GM12878 (cell line): ENCODE results near the gene PDCD7. TPM values are rescaled to one million over a fixed set of nuclear protein-coding genes. Genes with fewer than 3 reads are reported as not detected.

Experiments
- ATAC-seq: fragments of 200-7000 bp; cut with Tn5 transposase; 3 replicates; pipeline ENCODE4 v1.9.1; 2020; ENCODE audit warnings: mild to moderate bottlenecking, moderate library complexity
- BruUV-seq: library from RNA; stranded (reverse); fragments of 400-500 nt; replicated peaks from 2 replicates; lab custom pipeline; 2021; lab: Mats Ljungman, UMichigan
- CTCF ChIA-PET: fragments of 300-600 bp; sonication (Branson Sonifier 250); formaldehyde crosslinking; extraction: SDS; loops from one replicate; lab custom pipeline; 2021; ENCODE audit warnings: inconsistent platforms; lab: Yijun Ruan, JAX
- POLR2A ChIA-PET: fragments of 350-600 bp; formaldehyde crosslinking; extraction: SDS; loops from one replicate; lab custom pipeline; 2021; ENCODE audit warnings: inconsistent platforms; lab: Charles Lee
- RAD21 ChIA-PET: fragments of 300-600 bp; sonication (Branson Sonifier 250); formaldehyde crosslinking; loops from one replicate; lab custom pipeline; 2023; ENCODE audit warnings: antibody characterized with exemption; ENCODE audit not compliant: unreplicated experiment; lab: Charles Lee
- SMC1A ChIA-PET: fragments of 300-600 bp; sonication (Branson Sonifier 250); formaldehyde crosslinking; loops from one replicate; lab custom pipeline; 2023; ENCODE audit not compliant: unreplicated experiment, uncharacterized antibody; lab: Charles Lee
- DNase-seq: peaks from one replicate; pipeline ENCODE4 v3.0.0-alpha.2; 2011; ENCODE audit warnings: low read depth, low spot score
- FAIRE-seq: peaks from 3 replicates; lab custom pipeline; 2011; peaks lifted over from hg19 to GRCh38; lab: Jason Lieb, UNC
- H2AFZ ChIP-seq: 2 replicates; pipeline ENCODE4 v1.6.0; 2011; ENCODE audit warnings: low read depth, low read length, control low read depth; ENCODE audit not compliant: control insufficient read depth
- H3K27ac ChIP-seq: 2 replicates; pipeline ENCODE4 v1.5.1; 2011; ENCODE audit warnings: control low read depth; ENCODE audit not compliant: control insufficient read depth, insufficient read depth
- H3K27me3 ChIP-seq, 2 experiments: replicated peaks in 1 of 2; 2 replicates each; pipeline versions ENCODE4 v1.6.0 to v1.6.1; 2011; ENCODE audit warnings: low read length in 1 of 2; ENCODE audit not compliant: control insufficient read depth in 2 of 2, insufficient read depth in 2 of 2
- H3K36me3 ChIP-seq, 2 experiments: 2 replicates each; pipeline ENCODE4 v1.5.1; 2011; ENCODE audit warnings: low read length in 1 of 2; ENCODE audit not compliant: control insufficient read depth in 2 of 2, insufficient read depth in 2 of 2
- H3K4me1 ChIP-seq: 2 replicates; pipeline ENCODE4 v1.6.1; 2011; ENCODE audit warnings: mild to moderate bottlenecking, low read length, moderate library complexity, mixed read lengths; ENCODE audit not compliant: control insufficient read depth, insufficient read depth
- H3K4me2 ChIP-seq: 2 replicates; pipeline ENCODE4 v1.6.0; 2011; ENCODE audit warnings: control low read depth; ENCODE audit not compliant: control insufficient read depth, insufficient read depth
- H3K4me3 ChIP-seq: fragments of 200-600 bp; sonication (generic); 2 replicates; pipeline ENCODE4 v1.5.1; 2016
- H3K79me2 ChIP-seq: 2 replicates; pipeline ENCODE4 v1.6.0; 2011; ENCODE audit warnings: low read length; ENCODE audit not compliant: control insufficient read depth, insufficient read depth
- H3K9ac ChIP-seq: 2 replicates; pipeline ENCODE4 v1.8.0; 2011; ENCODE audit warnings: low read length, control low read depth, mixed read lengths; ENCODE audit not compliant: control insufficient read depth, insufficient read depth
- H3K9me3 ChIP-seq: replicated peaks from 3 replicates; pipeline ENCODE4 v1.5.1; 2011; ENCODE audit warnings: mild to moderate bottlenecking, low read length; ENCODE audit not compliant: control insufficient read depth, insufficient read depth
- H4K20me1 ChIP-seq: 2 replicates; pipeline ENCODE4 v1.6.0; 2011; ENCODE audit not compliant: control insufficient read depth, insufficient read depth
- CEBPB ChIP-seq, 2 experiments: fragments of 150-350 bp in 1 of 2; IDR thresholded peaks; 2 replicates each; pipeline ENCODE4 v1.6.1; 2012 to 2014; ENCODE audit warnings: low read depth in 2 of 2, low read length in 2 of 2, borderline replicate concordance in 1 of 2, inconsistent platforms in 1 of 2
- CHD1 ChIP-seq: IDR thresholded peaks from 2 replicates; pipeline ENCODE4 v1.6.1; 2012; ENCODE audit warnings: low read depth, low read length, improper control_type of control experiment
- GATAD2B ChIP-seq: fragments of 450-650 bp; conservative IDR thresholded peaks from 2 replicates; pipeline ENCODE4 v1.6.1; 2017; ENCODE audit warnings: low read depth, mild to moderate bottlenecking, moderate library complexity
- MXI1 ChIP-seq: fragments of 150-350 bp; IDR thresholded peaks from 2 replicates; pipeline ENCODE4 v1.6.1; 2011; ENCODE audit warnings: low read depth, mild to moderate bottlenecking, inconsistent platforms, low read length, improper control_type of control experiment
- NBN ChIP-seq: fragments of 450-650 bp; IDR thresholded peaks from 2 replicates; pipeline ENCODE4 v1.6.1; 2016
- SMAD1 ChIP-seq: fragments of 450-650 bp; IDR thresholded peaks from 2 replicates; pipeline ENCODE4 v1.6.1; 2018; ENCODE audit warnings: mild to moderate bottlenecking, low read depth; ENCODE audit not compliant: partially characterized antibody
- WGBS: methylation state at CpG from one replicate; pipeline ENCODE4 v1.1.6; 2016; ENCODE audit warnings: low lambda C conversion rate; ENCODE audit not compliant: insufficient replicate concordance, insufficient coverage; ENCODE audit errors: missing lambda C conversion rate; 5-methylcytosine and 5-hydroxymethylcytosine counted together
- in situ Hi-C: fragments of 300-500 bp; cut with MboI; formaldehyde crosslinking; loops from 9 replicates; pipeline ENCODE4 v1.14.3; 2018; ENCODE audit warnings: mixed read lengths
- intact Hi-C: fragments of 100-400 bp; cut with micrococcal nuclease; formaldehyde crosslinking; loops from one replicate; pipeline ENCODE4 v1.14.2; 2022; ENCODE audit not compliant: unreplicated experiment
- polyA plus RNA-seq, 11 experiments: library from polyadenylated mRNA; depleted of rRNA in 4 of 11; unstranded in 6 of 11; stranded (reverse) in 5 of 11; fragments of >200 nt; fragmentation: Nextera tagmentation in 4 of 11; fragmentation: Illumina TruSeq in 1 of 11; extraction: Ambion mirVana in 4 of 11; extraction: Trizol in 1 of 11; gene quantifications; 1 replicate in 1 of 11; 2 replicates in 10 of 11; pipeline versions ENCODE4 v1.2.1 to v1.2.3, GENCODE V29; 2011 to 2016; ENCODE audit warnings: inconsistent platforms in 2 of 11, missing spikeins in 2 of 11, low read depth in 1 of 11
- total RNA-seq, 4 experiments: library from RNA; depleted of rRNA in 3 of 4; stranded (reverse); fragments of >200 nt in 3 of 4; fragmentation: Illumina TruSeq in 1 of 4; extraction: Trizol in 1 of 4; gene quantifications; 2 replicates each; pipeline versions ENCODE4 v1.2.1 to v1.2.3, GENCODE V29; 2013 to 2021
- TF ChIP-seq, protein P1 (sequence below): fragments of 450-650 bp; formaldehyde crosslinking; IDR thresholded peaks from 2 replicates; pipeline ENCODE4 v1.5.0; 2022; ENCODE audit warnings: mild to moderate bottlenecking, missing genetic modification characterization
- TF ChIP-seq, protein P2 (sequence below): fragments of 450-650 bp; formaldehyde crosslinking; IDR thresholded peaks from 2 replicates; pipeline ENCODE4 v1.4.0; 2022; ENCODE audit warnings: mild to moderate bottlenecking, moderate library complexity

Gene PDCD7
- total and polyA plus RNA-seq, 10 of the 15 experiments (the other 5 are each of a cell fraction or from before 2014, with no cell fraction given), result 4.2 to 24.2 (median 13.4) TPM

DNA sequence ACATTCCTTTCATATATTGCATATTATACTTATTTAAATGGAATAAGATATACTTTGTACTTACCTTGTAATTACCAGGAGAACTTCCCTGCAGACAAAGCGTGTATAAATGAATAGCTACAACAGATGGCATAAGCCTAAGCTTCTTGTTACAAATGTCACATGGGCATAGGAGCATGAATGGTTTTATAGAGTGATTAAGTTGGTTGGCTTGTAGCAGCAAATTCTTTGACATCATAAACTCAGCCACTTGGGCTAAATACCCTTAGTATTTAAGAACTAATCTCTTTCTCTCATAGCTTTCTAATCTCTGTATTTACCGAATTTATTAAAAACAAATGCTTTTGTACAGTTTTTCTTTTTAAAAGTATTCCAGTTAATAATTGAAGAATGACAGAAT is 18.5 kb downstream of the PDCD7 start, which contains the start of gene UBAP1L:
UBAP1L (minus strand) TSS at position 115 of the 400 bp plus-strand sequence. CDS start 8,985 bp downstream, outside the sequence.
- no TSS peak for BruUV-seq
- no peak within 1 kb of the TSS for H2AFZ ChIP-seq
- peaks cover 8 to 30% of the 10 kb centered on the region in 2 experiments for H3K36me3 ChIP-seq
- no peak within 1 kb of the TSS for H3K4me3 ChIP-seq
- H3K4me2 ChIP-seq, result no peak within 1 kb of the TSS
- no peaks in the 10 kb centered on the region for H4K20me1 ChIP-seq
- no peak within 1 kb of the TSS for H3K27ac ChIP-seq
- ChIA-PET SMC1A (interaction anchor here (0.9 to 1.3 kb wide), 3 partner anchors 14 to 162 kb away, joined by 3 read pairs; no protein-coding TSS in a partner anchor), CTCF (interaction anchor here (0.6 to 2.8 kb wide), 6 partner anchors 9 to 67 kb away, joined by 3 to 10 read pairs (median 3); no protein-coding TSS in a partner anchor), RAD21 (no interaction called here), POLR2A (interaction anchor here (0.6 kb wide), 1 partner anchor 61 kb away, joined by 3 read pairs; no protein-coding TSS in a partner anchor)
- in situ Hi-C loops, result no loop called here
- no peaks in the 10 kb centered on the region for H3K4me1 ChIP-seq
- DNase-seq (no peak), FAIRE-seq (no peak), ATAC-seq (no peak)
- WGBS, result 96% methylated on average over 2 of the region's 2 CpGs
- no peaks in the 10 kb centered on the region for H3K9me3 ChIP-seq
- no peaks in the 10 kb centered on the region for H3K79me2 ChIP-seq
- H3K9ac ChIP-seq, result no peak within 1 kb of the TSS
- intact Hi-C loops, result no loop called here
- TF ChIP-seq GATAD2B (no peak), CEBPB (IDR thresholded peaks at IDR 0.05; ENCODE audit: borderline replicate concordance in 1 of 2, low read depth in 2 of 2, low read length in 2 of 2) (no peak), MXI1 (no peak), NBN (no peak), CHD1 (no peak), SMAD1 (no peak)
- TF ChIP-seq, protein P1, sequence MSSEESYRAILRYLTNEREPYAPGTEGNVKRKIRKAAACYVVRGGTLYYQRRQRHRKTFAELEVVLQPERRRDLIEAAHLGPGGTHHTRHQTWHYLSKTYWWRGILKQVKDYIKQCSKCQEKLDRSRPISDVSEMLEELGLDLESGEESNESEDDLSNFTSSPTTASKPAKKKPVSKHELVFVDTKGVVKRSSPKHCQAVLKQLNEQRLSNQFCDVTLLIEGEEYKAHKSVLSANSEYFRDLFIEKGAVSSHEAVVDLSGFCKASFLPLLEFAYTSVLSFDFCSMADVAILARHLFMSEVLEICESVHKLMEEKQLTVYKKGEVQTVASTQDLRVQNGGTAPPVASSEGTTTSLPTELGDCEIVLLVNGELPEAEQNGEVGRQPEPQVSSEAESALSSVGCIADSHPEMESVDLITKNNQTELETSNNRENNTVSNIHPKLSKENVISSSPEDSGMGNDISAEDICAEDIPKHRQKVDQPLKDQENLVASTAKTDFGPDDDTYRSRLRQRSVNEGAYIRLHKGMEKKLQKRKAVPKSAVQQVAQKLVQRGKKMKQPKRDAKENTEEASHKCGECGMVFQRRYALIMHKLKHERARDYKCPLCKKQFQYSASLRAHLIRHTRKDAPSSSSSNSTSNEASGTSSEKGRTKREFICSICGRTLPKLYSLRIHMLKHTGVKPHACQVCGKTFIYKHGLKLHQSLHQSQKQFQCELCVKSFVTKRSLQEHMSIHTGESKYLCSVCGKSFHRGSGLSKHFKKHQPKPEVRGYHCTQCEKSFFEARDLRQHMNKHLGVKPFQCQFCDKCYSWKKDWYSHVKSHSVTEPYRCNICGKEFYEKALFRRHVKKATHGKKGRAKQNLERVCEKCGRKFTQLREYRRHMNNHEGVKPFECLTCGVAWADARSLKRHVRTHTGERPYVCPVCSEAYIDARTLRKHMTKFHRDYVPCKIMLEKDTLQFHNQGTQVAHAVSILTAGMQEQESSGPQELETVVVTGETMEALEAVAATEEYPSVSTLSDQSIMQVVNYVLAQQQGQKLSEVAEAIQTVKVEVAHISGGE (CRISPR knock-in tag), result no peak
- TF ChIP-seq, protein P2, sequence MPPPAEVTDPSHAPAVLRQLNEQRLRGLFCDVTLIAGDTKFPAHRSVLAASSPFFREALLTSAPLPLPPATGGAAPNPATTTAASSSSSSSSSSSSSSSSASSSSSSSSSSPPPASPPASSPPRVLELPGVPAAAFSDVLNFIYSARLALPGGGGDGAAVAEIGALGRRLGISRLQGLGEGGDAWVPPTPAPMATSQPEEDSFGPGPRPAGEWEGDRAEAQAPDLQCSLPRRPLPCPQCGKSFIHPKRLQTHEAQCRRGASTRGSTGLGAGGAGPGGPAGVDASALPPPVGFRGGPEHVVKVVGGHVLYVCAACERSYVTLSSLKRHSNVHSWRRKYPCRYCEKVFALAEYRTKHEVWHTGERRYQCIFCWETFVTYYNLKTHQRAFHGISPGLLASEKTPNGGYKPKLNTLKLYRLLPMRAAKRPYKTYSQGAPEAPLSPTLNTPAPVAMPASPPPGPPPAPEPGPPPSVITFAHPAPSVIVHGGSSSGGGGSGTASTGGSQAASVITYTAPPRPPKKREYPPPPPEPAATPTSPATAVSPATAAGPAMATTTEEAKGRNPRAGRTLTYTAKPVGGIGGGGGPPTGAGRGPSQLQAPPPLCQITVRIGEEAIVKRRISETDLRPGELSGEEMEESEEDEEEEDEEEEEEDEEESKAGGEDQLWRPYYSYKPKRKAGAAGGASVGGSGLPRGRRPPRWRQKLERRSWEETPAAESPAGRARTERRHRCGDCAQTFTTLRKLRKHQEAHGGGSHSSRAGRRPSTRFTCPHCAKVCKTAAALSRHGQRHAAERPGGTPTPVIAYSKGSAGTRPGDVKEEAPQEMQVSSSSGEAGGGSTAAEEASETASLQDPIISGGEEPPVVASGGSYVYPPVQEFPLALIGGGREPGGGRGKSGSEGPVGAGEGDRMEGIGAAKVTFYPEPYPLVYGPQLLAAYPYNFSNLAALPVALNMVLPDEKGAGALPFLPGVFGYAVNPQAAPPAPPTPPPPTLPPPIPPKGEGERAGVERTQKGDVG, result no peak
- H3K27me3 ChIP-seq, result no peaks in the 10 kb centered on the region
